ENCODE results near the gene GPR139. TPM values are rescaled to one million over a fixed set of nuclear protein-coding genes. Genes with fewer than 3 reads are reported as not detected.

GPR139 gene
- total RNA-seq, result not detected in 2 replicates

GRCh38 chr16:20073203-20074098, at the start of gene GPR139:
TSS of gene GPR139 (minus strand) at chr16:20073890. CDS start at chr16:20073616, 274 bp downstream.

Other genes with a start within 250 kb of the GPR139 start
- 23.1 and 24.8 TPM in 2 replicates for gene GPRC5B, start 189.0 kb downstream of the GPR139 start, total RNA-seq